Subcutaneous adipose tissue (tissue), 4 donors: ENCODE measurements around the gene MDGA2. TPM values are rescaled to one million over a fixed set of nuclear protein-coding genes. Genes with fewer than 3 reads are reported as not detected.

Experiments used
- CTCF ChIP-seq: fragments of 450-650 bp; IDR thresholded peaks from one replicate; pipeline ENCODE4 v1.5.1; 2016; ENCODE audit warnings: low read depth, mild to moderate bottlenecking, control low read depth, antibody characterized with exemption, moderate library complexity
- small RNA-seq: library from RNA; depleted of rRNA; stranded (forward); fragments of <200 nt; gene quantifications from one replicate; pipeline ENCODE3, GENCODE V24; 2016
- total RNA-seq, 4 donors: library from RNA; depleted of rRNA; stranded (reverse); fragments of >200 nt; gene quantifications; one replicate each; pipeline ENCODE4 v1.1.0, GENCODE V29; 2016

MDGA2 gene
- total RNA-seq, 4 donors from 2014 or later: 1.1 TPM; not detected in 3

DNA sequence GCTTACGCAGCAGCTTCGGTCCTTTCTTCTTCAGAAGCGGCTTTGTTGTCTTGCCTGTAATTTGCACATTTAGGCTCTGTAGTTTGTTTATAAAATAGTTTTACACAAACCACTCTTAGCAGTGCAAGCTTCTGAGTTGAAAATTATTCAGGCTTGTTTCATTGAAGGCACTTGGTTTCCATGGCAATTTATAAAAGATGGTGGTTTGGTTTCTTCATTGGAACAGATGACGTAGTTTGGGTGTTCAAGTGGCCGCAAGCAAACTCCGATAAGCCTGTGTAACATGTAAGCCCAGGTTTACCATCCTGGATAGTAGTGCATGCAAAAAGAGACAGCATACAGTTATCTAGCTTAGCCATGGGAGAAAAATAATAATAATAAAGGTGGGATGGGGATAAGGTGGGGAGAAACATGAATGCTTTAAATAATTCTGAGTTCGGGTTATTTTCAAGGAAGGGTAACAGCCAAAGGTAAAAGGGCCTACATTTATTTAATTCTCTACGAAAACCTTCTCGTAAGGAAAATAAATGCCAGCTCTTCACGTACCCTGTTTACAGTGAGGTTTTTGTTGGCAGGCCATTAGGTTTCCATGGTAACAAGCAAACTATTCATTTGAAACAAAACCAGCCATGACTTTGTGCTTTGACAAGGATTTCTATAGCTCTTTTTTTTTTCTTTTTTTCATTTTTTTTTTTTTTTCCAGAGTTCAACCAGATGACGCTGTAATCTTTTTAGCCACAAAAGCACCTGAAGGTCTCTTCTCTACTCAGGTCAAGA, 834.3 kb downstream of the MDGA2 start:
- TF ChIP-seq CTCF: no peak

DNA sequence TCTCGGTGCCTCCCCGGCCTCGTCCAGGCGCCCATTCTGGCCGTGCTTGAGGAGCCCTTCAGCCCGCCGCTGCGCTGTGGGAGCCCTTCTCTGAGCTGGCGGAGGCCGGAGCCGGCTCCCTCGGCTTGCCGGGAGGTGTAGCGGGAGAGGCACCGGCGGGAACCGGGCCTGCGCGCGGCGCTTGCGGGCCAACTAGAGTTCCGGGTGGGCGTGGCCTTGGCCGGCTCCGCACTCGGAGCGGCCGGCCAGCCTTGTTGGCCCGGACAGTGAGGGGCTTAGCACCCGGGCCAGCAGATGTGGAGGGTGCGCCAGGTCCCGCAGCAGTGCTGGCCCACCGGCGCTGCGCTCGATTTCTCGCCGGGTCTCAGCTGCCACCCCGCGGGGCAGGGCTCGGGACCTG, 855.1 kb downstream of the MDGA2 start:
- no peak for TF ChIP-seq CTCF

DNA sequence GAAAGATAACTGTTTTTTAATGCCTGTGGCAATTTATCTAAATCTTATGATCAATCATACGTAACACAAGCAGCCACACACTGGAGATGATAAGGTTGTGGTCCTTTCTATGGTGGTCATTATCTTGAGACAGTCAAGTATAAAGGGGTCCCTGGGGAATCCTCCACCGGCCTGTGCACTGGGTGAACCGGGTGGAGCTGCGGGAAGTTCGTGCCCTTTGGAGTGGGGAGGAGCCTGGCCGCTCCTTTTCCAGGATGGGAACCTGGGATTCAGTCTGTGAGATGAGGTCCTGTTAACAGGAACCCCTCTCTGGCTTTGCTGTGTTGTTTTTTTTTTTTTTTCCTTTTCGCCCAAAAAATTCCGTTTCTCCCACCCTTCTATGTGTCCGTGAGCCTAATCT, 856.3 kb downstream of the MDGA2 start:
- no peak for TF ChIP-seq CTCF

- no peak for TF ChIP-seq CTCF
These were observed 857.3 kb downstream of the MDGA2 start for GRCh38 chr14:46818147-46818546.

GRCh38 chr14:46793144-46793543, 882.3 kb downstream of the MDGA2 start:
- no peak for TF ChIP-seq CTCF

Small RNA genes within 50 kb of the gene (small RNA-seq; reads per million reads assigned to genes)
- not detected for gene RF00402
